Right ventricle myocardium superior (tissue), 1 donor: Measurements from ENCODE around the gene PTH2. TPM values are rescaled to one million over a fixed set of nuclear protein-coding genes. Genes with fewer than 3 reads are reported as not detected.
"Not testable (repeated sequence)": the region's sequence is repeated elsewhere in the genome, so short reads cannot be mapped to it uniquely, and the experiment has no call there.

Experiments
- ATAC-seq: fragments of 200-7000 bp; cut with Tn5 transposase; one replicate; pipeline ENCODE4 v1.9.1; 2020; ENCODE audit warnings: mild to moderate bottlenecking; ENCODE audit not compliant: poor library complexity
- DNase-seq: peaks from one replicate; pipeline ENCODE4 v3.0.0-alpha.2; 2020
- intact Hi-C: fragments of 100-400 bp; cut with DNase I; formaldehyde crosslinking; loops from one replicate; pipeline ENCODE4 v1.11.2; 2022
- total RNA-seq: library from RNA; stranded (reverse); fragmentation: NEBNext Ultra II Directional; extraction: Animal tissue kit (Norgen Biotek cat#: 25700); gene quantifications from one replicate; pipeline ENCODE4 v1.2.1, GENCODE V29; 2021
- donor health status: DM: no; HTN: yes; CAD: no; lungs with severe emphysema.

PTH2 gene
- total RNA-seq, 1 donor from 2014 or later = not detected

- intact Hi-C loops = loop anchor here (10.0 kb wide), 1 partner anchor 147 kb away; no protein-coding TSS in a partner anchor
- DNase-seq (no peak), ATAC-seq (no peak)
Measured at GRCh38 chr19:49398001-49398615, 25.1 kb downstream of the PTH2 start.

GRCh38 chr19:49396738-49397505 is 26.3 kb downstream of the PTH2 start:
- intact Hi-C loops = loop anchor here (10.0 kb wide), 1 partner anchor 148 kb away; no protein-coding TSS in a partner anchor
- no peak for ATAC-seq

GRCh38 chr19:49395581-49396407 is 27.4 kb downstream of the PTH2 start:
- ATAC-seq = no peak
- intact Hi-C loops = loop anchor here (10.0 kb wide), 1 partner anchor 149 kb away; no protein-coding TSS in a partner anchor
- DNase-seq = no peak

More at GRCh38 chr19:49396738-49397505, 26.3 kb downstream of the PTH2 start:
- no peak for DNase-seq

GRCh38 chr19:49393881-49394280 is 29.4 kb downstream of the PTH2 start:
- ATAC-seq (no peak), DNase-seq (no peak)
- intact Hi-C loops = loop anchor here (2.0 to 10.0 kb wide), 2 partner anchors 49 to 151 kb away; no protein-coding TSS in a partner anchor

- intact Hi-C loops = loop anchor here (2.0 to 10.0 kb wide), 2 partner anchors 51 to 153 kb away; no protein-coding TSS in a partner anchor
- ATAC-seq (peak; percentile 90), DNase-seq (peak; percentile 85)
Measured at GRCh38 chr19:49391581-49392399, 31.5 kb downstream of the PTH2 start.

- ATAC-seq (no peak), DNase-seq (no peak)
- intact Hi-C loops = loop anchor here (10.0 kb wide), 1 partner anchor 154 kb away; no protein-coding TSS in a partner anchor
Measured at GRCh38 chr19:49390929-49391359, 32.3 kb downstream of the PTH2 start.

- intact Hi-C loops = loop anchor here (10.0 kb wide), 1 partner anchor 154 kb away; no protein-coding TSS in a partner anchor
Measured at GRCh38 chr19:49390131-49390928, 32.9 kb downstream of the PTH2 start.

GRCh38 chr19:49389406-49389805 is 33.8 kb downstream of the PTH2 start:
- DNase-seq (no peak), ATAC-seq (no peak)
- intact Hi-C loops = no loop called here

More at GRCh38 chr19:49390131-49390928, 32.9 kb downstream of the PTH2 start:
- no peak for ATAC-seq
- DNase-seq = no peak

GRCh38 chr19:49387936-49388372 is 35.3 kb downstream of the PTH2 start, which contains the start of gene KASH5:
Gene KASH5 (plus strand): TSS chr19:49388249. CDS start chr19:49390884, 2,635 bp downstream.
- intact Hi-C loops = no loop called here
- DNase-seq = peak; percentile 87
- ATAC-seq = peak; percentile 86

GRCh38 chr19:49383599-49383998 is 39.6 kb downstream of the PTH2 start:
- intact Hi-C loops = no loop called here
- no peak for ATAC-seq
- no peak for DNase-seq

- intact Hi-C loops = no loop called here
- ATAC-seq = no peak
- DNase-seq = no peak
Measured at GRCh38 chr19:49382639-49383038, 40.6 kb downstream of the PTH2 start.

GRCh38 chr19:49380391-49380790 is 42.9 kb downstream of the PTH2 start:
- intact Hi-C loops = no loop called here
- DNase-seq (no peak), ATAC-seq (no peak)

- DNase-seq (no peak), ATAC-seq (no peak)
- intact Hi-C loops = no loop called here
Measured at GRCh38 chr19:49378512-49378911, 44.7 kb downstream of the PTH2 start.

- DNase-seq (no peak), ATAC-seq (no peak)
- intact Hi-C loops = no loop called here
Measured at GRCh38 chr19:49374665-49375434, 48.4 kb downstream of the PTH2 start.

- DNase-seq, ATAC-seq, intact Hi-C loops: not testable (repeated sequence)
Measured at GRCh38 chr19:49373174-49373573, 50.1 kb downstream of the PTH2 start.
